Stimulated activated CD4-positive, alpha-beta T cell treated with anti-CD3 and anti-CD28 coated beads, TNF-alpha, amount 100 ng/mL, for 4 hours (primary cell): Measurements from ENCODE around the gene PODN.

ENCODE experiments used
- DNase-seq, 3 experiments: peaks; one replicate each; pipeline ENCODE4 v3.0.0-alpha.2; 2020; ENCODE audit warnings: low read depth in 3 of 3

Gene PODN

DNA sequence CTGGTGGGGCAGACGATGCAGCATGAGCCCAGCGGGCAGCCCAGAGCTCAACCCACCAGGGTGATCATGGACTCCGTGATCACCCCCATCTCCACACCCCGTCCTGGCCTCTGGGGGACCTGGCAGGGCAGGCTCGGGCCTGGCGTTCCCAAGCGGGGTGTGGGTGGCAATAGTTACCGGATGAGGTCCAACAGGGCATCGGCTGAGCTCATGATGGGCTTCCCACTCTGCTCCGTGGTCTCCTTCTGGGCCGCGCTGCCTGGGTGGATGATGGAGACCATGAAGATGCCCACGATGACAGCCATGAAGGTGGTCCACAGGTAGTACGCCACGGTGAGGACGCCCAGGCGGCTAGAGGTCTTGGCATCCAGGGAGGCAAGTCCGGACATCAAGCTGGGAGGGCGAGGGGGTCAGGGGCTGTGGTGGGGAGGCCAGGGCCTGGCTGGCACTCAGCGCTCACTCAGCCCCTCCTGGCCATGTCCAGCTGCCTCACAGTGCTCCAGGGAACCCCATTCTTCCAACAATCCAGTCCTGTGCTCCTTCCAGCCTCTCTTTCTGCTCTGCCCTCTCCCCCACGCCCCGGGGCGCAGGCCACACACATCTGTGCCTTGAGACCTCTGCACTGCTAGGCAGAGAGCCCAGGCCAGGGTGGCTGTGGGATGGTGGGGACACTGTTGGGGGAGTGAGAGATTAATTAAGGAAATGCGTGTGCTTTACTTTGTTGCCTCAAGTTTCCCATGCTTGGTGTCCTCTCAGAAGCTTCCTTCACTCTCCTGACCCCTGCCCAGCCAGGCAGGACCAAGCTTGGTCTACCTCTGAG is 52.8 kb downstream of the PODN start:
- no peak for DNase-seq

DNA sequence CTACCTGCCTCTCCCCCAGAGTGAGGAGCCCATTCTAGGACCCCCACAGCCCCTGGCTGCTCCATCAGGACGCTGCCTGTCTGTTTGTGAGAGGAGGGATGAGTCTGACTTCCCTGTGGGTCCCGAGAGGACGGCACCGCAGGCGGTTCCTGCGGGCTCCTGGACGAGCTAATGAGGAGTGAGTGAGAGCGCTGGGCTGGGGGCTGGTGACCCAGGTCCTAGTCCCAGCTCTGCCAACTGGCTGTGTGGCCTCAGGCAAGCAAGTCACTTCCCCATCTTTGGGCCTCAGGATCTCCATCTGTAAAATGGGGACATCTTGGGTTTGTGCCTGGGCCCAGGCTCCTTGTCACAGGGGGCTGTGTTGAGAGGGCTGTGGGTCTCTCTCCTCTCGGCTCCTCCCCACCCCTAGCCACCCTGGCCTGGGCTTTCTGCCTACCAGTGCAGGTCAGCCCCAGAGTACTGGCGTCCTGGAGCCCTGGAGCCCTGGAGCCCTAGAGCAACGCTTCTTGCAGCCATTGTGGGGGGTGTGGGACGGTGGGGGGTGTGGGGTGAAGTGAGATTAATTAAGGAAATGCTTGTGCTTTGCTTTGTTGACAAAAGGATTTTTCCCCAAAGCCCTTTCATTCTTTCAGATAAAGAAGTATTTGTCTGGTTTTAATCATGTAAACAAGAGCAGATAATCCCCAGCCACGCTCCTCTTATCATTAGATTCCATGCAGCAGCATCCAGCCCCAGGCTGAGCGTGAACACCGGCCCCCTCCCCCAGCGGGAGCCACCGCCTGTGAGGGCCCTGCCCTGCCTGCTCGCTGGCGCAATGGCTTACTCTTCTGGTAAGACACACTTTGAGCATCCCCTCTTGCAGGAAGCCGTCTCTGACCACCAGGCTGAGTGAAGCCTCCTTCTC is 53.6 kb downstream of the PODN start:
- DNase-seq: no peak

DNA sequence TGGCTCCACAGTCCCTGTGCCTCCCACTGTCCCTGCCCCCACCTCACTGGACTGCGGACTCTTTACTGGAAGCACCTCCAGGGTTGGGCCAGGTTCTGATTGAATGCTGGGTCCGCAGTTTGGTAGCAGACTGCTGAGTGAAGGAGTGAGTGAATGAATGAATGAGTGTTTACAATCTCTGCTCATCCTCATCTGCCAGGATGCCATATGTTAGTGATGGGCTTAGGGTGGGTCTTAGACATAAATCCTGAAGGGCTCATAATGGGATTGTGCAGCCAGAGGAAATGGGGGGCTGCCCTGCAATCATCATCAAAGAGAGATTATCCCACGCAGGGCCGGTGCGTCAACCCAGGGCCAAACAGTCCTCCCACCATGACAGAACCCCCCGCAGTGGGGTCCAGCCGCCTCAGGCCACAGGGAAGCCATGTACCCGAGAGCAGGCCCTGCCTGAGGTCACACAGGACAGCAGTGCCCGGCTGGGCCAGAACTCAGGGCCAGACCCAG is 54.3 kb downstream of the PODN start:
- DNase-seq: no peak

DNA sequence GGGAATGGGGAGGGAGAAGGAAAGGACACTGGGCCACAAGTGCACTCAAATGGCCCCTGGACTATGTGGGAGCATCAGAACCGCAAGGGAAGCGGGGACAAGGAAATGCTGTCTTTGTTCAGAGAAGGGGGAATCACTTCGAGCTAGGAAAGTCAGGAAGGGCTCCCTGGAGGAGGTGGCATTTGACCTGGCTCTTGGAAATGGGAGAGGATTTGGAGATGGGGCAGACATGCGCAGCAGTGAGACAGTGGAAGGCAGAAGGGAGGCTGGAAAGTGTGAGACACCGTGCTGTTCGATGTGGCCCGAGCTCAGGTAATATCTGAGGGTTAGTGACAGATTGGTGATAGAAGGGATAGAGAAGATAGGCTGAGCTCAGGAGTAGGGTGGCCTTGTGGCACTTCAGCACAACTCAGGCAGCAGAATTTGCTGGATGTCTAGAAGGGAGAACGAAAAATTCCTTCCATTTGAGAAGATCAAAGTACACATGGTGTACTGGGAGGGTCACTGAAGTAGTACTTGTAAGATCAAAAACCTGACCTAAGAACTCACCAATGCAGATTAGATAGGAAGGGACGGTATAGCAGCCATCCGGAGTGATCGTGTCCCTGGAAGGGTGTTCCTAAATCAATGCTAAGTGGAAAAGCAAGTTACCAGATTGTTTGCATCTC is 55.1 kb downstream of the PODN start:
- DNase-seq: no peak

DNA sequence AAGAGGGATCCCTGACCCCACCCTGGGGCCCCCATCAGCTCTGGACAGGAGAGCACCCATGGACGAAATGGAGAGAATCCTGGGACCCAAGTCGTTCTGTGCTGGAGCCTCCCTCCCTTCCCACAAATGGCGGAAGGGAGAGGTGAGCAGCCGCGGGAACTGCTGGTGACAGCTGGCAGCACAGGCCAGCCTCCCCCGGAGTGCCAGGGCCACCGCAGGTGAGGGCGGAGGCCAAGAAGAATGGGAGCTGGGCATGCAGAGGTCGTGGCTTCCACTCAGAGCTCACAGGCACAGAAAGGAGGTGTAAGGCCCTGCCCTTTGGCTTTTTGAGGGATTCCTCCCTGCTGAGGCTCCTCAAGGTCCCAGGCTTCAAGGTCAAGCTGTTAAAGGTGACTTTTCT is 55.8 kb downstream of the PODN start:
- no peak for DNase-seq

DNA sequence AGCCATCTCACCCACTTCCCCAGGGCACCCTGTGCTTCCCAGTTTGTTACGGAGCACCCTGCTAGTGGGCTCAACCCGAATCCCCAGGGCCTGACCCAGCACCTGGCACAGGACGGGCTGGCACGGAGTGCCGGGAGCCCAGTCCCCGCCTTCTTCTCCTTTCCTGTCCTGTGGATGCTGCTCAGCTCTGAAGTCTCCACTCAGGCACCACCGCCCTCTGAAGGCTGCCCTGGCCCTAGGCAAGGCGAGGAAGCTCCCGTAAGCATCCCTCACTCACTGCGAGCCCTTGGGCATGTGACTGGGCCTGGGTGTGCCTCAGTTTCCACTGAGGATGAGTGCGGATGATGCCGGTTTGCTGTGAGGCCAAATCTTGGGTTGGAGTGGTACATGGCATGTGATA is 58.6 kb downstream of the PODN start:
- no peak for DNase-seq

DNA sequence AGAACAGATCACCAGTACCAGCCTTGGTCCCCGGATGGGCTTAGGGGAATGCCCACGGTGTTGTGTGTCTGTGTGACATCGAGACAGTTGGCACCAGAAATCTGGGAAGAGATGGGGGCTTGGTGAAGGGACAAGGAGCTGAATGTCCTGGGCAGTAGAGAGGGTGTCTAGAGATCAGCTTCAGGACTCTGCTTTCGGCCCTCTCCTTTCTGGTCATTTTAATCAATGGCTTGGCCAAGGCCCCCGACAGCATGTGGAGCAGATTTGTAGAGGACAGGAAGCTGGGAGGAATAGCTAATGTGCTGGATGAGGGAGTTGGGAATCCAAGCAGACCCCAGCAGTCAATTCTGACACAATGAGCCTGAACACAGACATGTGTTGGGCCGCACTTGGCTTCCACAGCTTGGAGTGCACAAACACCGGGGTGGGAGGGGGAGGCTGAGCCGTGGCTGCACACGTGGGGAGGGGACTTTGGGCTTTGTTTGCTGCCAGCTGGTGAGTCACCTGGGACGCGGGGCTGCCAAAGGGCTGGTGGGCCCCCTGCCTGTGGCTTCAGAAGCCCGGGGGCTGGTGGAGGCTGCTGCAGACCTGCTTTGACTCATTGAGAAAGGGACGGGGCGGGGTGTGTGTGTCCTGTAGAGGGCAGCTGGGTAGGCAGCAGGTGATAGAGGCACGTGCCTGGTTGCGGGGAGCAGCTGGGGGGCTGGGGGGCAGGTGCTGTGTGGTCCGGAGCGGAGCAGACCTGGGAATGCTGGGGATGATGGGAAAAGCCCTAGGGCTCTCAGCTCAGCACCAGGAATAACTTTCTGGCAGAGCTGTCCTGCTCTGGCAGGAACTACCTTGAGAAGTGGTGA is 59.5 kb downstream of the PODN start:
- no peak for DNase-seq

DNA sequence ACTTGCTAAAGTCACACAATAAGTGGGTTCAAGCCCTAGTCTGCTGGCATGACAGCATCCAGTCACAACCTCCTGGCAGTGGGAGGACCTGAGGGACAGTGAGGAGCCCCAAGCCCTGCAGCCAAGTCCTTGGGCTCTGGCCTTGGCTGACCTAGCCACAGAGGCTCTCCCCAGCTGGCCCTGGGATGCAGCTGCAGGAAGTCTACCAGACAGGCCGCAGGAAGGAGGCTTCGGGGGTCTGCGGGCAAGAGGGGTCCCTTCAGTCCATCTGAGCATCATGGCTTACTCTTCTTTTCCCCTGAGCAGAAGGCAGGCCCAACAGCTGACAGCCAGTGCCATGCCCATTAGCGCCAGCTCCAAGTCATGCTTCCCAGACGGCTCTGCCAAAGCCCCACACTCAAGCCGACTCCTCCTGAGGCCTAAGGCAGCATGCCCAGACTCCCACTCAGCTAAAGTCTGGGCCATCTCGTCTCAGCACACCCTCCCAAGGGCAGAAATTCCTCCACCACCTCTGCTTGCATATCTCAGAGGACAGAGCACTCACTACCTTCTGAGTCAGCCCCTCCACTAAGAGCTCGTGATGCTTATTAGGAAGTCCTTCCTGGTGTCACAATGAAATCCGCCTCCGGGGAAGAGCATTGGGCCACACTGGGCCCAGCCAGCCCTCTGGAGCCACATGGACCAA is 60.3 kb downstream of the PODN start:
- no peak for DNase-seq

DNA sequence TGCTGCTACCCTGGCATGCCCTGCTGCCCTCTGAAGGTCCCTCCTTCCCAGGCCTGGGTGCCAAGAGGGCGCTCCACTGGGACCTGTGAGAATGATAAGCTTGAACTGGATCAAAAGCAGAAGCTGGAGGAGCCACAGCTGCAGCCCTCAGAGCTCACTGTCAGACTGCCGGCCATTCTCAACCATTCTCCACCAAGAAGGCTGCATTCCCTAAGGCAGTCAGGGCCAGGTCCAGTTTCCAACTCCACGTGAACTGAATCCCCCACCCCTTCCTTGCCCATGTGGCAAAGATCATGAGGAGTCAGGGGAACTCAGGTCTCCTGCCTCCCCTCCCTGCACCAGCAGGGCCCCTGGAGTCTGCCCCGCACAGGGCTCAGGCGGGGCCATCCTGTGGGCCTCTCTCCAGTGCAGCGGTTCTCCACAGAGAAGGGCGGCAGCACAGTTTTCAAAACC is 61.0 kb downstream of the PODN start:
- no peak for DNase-seq

DNA sequence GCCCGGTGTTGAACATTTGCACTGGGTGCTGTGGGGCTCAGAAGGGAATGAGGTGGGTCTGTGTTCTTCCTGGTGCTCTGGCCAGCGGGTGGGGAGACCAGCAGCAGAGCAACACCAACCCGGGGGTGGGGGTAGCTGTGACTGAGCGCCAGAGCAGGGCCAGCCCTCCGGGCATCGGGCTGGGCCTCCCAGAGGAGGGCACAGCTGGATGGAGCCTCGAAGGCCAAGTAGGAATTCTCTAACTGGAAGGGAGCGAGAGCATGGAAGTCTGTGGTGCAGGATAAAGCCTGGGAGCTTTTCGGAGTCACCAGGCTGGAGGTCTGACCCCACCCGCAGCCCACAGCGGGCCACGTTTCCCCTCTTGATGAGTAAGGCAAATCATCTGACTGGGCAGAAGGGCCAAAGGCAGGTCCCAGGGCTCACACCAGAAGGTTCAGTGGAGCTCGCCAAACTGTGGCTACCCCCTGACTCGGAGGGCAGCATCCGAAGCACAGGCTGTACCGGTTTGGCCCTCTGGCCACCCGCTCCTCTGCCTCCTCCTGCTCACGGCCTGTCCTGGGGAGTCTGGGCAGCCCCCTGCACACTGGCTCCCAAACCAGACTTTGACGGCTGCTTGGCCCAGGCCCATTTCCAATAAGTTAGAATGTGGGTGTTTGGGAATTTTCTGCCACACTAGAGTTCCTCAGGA is 61.6 kb downstream of the PODN start:
- no peak for DNase-seq

DNA sequence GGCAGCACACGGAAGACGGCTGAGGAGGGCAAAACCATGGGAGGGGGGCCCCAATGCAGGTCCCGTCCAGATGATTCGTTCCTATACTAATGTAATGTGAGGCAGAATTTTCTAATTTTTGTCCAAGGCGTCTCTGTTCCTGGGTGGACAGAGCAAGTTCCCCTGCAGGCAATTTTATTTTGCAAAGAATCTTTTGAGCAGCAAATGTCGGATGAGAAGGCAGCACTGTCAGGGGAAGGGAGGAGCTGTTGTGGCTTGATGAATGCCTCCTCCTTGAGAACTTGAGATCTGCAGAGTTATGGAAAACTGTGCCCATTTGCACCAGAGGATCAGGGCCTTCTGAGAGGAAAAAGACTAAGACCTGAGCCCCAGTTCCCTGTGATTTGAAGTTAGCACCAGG is 63.1 kb downstream of the PODN start:
- no peak for DNase-seq

DNA sequence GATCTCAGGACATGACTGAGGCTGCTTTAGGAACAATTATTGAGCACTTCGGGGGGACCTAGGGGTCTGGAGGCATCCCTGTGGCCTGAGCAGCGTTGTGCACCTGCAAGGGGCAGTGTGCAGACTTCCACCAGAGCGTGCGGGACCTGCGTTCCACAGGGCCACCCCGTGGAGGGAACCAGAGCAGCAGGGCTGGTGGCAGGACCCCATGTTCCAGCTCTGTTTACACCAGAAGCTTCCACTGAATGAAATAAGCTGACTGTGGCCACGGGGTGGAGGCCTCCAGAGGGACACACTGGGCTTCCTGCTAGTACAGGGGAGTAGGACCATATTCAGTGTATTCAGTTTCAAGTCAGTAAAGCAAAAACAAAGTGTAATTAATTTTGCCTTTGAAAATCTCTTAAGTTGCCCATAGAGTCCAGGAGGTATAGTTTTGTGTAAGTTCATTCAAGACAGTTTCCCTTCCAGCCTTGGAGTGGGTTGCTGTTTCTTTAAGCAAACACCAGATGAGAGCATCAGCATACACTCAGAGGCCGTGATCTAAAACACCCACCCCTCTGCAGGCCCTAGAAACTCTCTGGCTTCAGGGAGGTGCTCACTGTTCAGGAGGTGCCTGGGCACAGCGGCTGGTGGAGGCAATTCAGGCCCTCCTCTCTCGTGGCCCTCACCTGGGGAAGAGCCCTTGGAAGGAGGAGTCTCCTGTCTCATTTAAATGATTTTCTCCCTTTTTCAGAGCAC is 63.8 kb downstream of the PODN start:
- no peak for DNase-seq

DNA sequence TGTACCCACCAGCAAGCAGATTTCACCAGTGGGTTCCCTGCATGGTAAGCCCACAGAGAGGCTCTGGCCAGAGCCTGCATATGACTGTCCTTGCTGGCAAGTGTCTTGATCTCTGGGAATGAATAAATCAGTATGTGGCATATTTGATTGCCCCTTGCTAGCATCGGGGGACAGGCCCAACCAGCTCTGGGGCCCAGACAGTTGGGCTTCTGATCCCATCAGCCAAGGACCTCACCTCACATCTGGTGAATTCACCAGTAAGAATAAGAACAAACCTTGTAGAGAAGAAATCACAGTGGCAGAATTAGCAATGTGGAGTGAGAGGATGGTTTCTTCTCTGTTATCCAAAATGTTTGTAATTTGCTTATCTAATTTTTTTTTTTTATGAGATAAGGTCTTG is 64.5 kb downstream of the PODN start:
- no peak for DNase-seq

DNA sequence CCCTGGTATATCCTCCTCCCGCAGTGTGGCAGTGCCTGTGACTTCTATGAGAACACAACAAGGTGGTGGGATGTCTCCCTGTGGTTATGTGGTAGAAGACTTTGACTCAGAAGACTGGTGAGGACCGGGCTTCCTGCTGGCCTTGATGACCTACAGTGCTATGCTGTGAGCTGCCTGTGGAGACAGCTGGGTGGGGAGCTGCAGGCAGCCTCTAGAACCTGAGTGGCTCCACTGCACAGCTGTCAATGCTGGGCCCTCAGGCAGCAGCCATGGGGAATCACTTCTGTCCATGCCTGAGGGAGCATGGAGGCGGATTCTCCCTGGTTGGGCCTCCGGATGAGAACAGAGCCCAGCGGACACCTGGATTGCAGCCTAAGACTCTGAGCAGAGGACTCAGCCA is 65.5 kb downstream of the PODN start:
- DNase-seq: no peak

DNA sequence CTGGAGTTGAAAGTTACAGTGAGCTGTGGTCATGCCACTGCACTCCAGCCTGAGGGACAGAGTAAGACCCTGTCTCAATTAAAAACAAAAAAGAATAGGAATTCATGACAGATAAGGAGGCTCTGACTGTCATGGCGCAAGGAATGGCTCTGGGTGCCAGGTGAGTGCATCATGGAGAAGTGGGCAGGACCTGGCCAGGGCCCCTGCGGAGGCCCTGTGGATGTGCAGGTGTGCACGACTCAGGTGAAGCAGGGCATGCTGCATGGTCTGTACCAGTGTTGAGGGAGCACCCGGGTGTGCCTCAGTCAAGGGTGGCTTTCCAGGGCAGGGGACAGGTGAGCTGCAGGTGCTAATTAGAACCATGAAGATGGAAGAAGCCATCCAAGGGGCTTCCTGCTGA is 66.4 kb downstream of the PODN start:
- DNase-seq: no peak

DNA sequence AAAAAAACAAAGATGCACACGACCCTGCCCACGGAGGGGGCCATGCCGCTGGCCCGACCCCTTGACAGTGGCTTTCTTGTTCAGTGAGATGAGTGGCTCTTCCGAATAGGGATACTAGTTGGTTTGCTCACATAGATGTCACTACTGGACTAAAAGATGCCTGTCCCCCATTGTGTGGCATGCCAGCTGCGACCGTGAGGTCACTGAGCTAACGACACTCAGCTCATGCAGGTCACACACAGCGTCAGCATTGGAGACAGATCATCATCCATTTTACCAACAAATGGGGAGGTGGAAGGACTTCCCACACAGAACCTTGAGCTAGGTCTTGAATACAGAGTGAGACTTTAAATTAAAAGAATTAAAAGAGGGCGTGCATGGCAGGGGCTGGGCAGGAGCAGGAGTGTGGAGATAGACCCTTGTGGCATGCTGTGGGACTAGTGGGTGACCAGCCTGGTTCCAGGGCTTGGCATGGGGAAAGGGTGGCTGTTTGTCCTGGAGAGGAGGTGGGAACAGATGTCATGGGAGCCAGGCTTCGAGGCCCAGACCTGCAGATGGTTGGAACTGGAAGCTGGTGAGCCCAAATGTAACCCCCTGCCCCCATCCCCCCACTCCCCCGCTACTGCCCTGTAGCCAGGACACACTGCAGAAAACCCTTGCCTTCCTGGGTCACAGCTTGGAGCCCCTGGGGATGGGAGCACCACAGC is 68.0 kb downstream of the PODN start:
- DNase-seq: no peak

DNA sequence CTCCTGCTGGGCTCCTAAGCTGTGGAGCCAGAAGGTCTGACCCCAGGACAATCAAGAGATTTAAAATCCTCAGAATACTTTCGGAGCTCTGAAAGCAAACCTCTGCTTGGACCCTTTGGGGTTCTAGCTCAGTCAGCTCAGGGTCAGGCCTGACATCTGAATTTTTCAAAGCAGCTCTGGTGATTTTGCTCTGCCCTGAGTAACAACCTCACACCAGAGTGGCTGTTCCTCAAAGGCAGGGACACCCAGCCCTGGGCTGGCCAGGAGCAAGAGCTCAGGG is 68.5 kb downstream of the PODN start:
- DNase-seq: no peak

DNA sequence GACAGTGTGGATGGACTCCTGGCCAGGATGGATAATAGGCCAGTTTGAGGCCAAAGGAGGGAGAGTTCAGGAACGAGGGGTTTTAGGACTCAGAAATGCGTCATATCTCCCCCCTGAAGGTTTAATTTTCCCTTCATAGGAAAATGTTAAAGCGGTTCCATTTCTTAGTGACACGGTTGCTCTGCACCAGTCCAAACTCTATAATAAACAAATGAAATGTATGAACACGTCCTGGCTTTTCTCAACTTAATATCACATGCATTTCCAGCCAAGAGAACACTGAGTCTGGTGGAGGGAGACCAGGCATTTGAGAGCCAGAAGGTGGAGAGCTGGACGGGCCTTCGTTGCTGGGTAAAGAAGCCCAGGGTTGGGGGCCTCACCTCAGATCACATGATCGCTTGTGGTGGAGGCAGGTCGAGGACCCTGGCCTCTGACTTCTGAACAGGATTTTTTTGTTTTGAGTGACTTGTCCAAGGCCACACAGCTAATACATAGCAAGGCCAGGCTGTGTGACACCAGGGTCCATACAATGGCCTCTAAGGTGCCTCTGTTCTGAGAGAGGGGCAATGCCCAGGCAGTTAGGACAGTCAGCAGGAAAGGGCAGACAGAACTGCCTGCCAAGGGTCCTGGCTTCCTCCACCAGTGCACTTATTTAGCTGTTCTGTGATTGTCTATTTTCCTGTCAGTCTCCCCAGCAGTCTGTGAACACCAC is 69.0 kb downstream of the PODN start:
- no peak for DNase-seq
